Renal cortex interstitium (tissue), 11 donors: Measurements from ENCODE around the gene RNF213. TPM values are rescaled to one million over a fixed set of nuclear protein-coding genes. Genes with fewer than 3 reads are reported as not detected.

Source experiments
- DNase-seq, 11 donors: peaks; one replicate each; pipeline ENCODE4 v3.0.0-alpha.2; 2013; ENCODE audit warnings: low read depth in 9 of 11, low spot score in 4 of 11; ENCODE audit errors: extremely low read depth in 1 of 11
- polyA plus RNA-seq, 3 donors: library from polyadenylated mRNA; unstranded; fragments of 120-200 nt; gene quantifications; one replicate each; pipeline ENCODE4 v1.2.1, GENCODE V29; 2013; ENCODE audit not compliant: insufficient read length in 3 of 3

RNF213 gene
- polyA plus RNA-seq, 3 donors = 62.4 to 112 (median 71.0) TPM

- no peak for DNase-seq
Measured at GRCh38 chr17:80372456-80372855, 111.8 kb downstream of the RNF213 start.

- no peak for DNase-seq
Measured at GRCh38 chr17:80372922-80373570, 112.4 kb downstream of the RNF213 start.

GRCh38 chr17:80374039-80374731 is 113.5 kb downstream of the RNF213 start:
- no peak for DNase-seq

- no peak for DNase-seq
Measured at GRCh38 chr17:80374732-80375585, 114.3 kb downstream of the RNF213 start.

- DNase-seq = no peak
Measured at GRCh38 chr17:80376531-80376930, 115.9 kb downstream of the RNF213 start.

- DNase-seq = no peak
Measured at GRCh38 chr17:80377798-80378197, 117.1 kb downstream of the RNF213 start.

GRCh38 chr17:80379348-80379747 is 118.7 kb downstream of the RNF213 start:
- DNase-seq = no peak

- DNase-seq = no peak
Measured at GRCh38 chr17:80380068-80380467, 119.4 kb downstream of the RNF213 start.

GRCh38 chr17:80380555-80381002 is 119.9 kb downstream of the RNF213 start:
- DNase-seq = no peak

- DNase-seq = no peak
Measured at GRCh38 chr17:80381416-80381923, 120.8 kb downstream of the RNF213 start.

- no peak for DNase-seq
Measured at GRCh38 chr17:80382446-80382845, 121.8 kb downstream of the RNF213 start.

GRCh38 chr17:80382956-80383355 is 122.3 kb downstream of the RNF213 start:
- no peak for DNase-seq

GRCh38 chr17:80384078-80384960 is 123.7 kb downstream of the RNF213 start:
- no peak for DNase-seq

GRCh38 chr17:80385046-80385445 is 124.4 kb downstream of the RNF213 start:
- no peak for DNase-seq

GRCh38 chr17:80386341-80386740 is 125.7 kb downstream of the RNF213 start:
- no peak for DNase-seq

- DNase-seq = no peak
Measured at GRCh38 chr17:80387071-80387470, 126.4 kb downstream of the RNF213 start.

GRCh38 chr17:80388175-80388574 is 127.5 kb downstream of the RNF213 start:
- DNase-seq = no peak

- no peak for DNase-seq
Measured at GRCh38 chr17:80388601-80389000, 127.9 kb downstream of the RNF213 start.
